ENCODE data around the gene KLHL14.

DNA sequence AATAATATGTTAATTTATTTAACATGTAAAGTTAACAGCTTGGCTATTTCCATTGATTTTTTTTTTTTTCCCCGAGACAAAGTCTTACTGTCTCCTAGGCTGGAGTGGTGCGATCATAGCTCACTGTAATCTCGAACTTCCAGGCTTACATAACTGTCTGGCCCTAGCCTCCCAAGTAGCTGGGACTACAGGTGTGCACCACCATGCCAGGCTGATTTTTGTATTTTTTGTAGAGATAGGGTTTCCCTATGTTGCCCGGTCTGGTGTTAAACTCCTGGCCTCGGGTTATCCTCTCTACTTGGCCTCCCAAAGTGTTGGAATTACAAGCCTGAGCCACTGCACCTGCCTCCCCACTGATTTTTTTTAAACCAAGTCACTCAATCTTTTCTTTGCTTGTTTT lies 32.5 kb upstream of the KLHL14 start:
- no peak for TF ChIP-seq POLR2A (IDR thresholded peaks at IDR 0.05)
- TF ChIP-seq, protein P1, sequence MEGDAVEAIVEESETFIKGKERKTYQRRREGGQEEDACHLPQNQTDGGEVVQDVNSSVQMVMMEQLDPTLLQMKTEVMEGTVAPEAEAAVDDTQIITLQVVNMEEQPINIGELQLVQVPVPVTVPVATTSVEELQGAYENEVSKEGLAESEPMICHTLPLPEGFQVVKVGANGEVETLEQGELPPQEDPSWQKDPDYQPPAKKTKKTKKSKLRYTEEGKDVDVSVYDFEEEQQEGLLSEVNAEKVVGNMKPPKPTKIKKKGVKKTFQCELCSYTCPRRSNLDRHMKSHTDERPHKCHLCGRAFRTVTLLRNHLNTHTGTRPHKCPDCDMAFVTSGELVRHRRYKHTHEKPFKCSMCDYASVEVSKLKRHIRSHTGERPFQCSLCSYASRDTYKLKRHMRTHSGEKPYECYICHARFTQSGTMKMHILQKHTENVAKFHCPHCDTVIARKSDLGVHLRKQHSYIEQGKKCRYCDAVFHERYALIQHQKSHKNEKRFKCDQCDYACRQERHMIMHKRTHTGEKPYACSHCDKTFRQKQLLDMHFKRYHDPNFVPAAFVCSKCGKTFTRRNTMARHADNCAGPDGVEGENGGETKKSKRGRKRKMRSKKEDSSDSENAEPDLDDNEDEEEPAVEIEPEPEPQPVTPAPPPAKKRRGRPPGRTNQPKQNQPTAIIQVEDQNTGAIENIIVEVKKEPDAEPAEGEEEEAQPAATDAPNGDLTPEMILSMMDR (IDR thresholded peaks at IDR 0.05): no peak
- TF ChIP-seq POLR2AphosphoS5 (IDR thresholded peaks at IDR 0.05): no peak
- TF ChIP-seq EP300 (IDR thresholded peaks at IDR 0.05): no peak
